Urinary bladder (tissue), 4 donors: ENCODE data around the gene GLRX2. TPM values are rescaled to one million over a fixed set of nuclear protein-coding genes. Genes with fewer than 3 reads are reported as not detected.

ENCODE experiments used
- DNase-seq: peaks from one replicate; pipeline ENCODE4 v3.0.0-alpha.2; 2015; ENCODE audit errors: extremely low spot score
- H3K27ac ChIP-seq: one replicate; pipeline ENCODE4 v1.5.1; 2013; ENCODE audit warnings: low read depth, mild to moderate bottlenecking, moderate library complexity
- H3K36me3 ChIP-seq: one replicate; pipeline ENCODE4 v1.6.1; 2013; ENCODE audit warnings: mild to moderate bottlenecking, moderate library complexity; ENCODE audit not compliant: insufficient read depth
- H3K4me1 ChIP-seq: one replicate; pipeline ENCODE4 v1.6.1; 2013; ENCODE audit warnings: mild to moderate bottlenecking, moderate library complexity; ENCODE audit not compliant: insufficient read depth
- H3K4me3 ChIP-seq: one replicate; pipeline ENCODE4 v1.5.1; 2013; ENCODE audit warnings: low read depth, low read length
- WGBS: extraction: QIAGEN DNeasy Blood & Tissue Kit; methylation state at CpG from one replicate; pipeline ENCODE4 v1.1.7; 2013; 5-methylcytosine and 5-hydroxymethylcytosine counted together
- polyA plus RNA-seq: library from polyadenylated mRNA; stranded (reverse); fragments of 200-250 nt; gene quantifications from one replicate; pipeline ENCODE4 v1.2.3, GENCODE V29; 2013
- total RNA-seq: library from RNA; depleted of rRNA; stranded (reverse); fragments of >200 nt; gene quantifications from one replicate; pipeline ENCODE4 v1.2.3, GENCODE V29; 2014
- donor health status: healthy with polysubstance abuse.
- donor health status: healthy.

The GLRX2 gene
- total RNA-seq = 11.2 TPM
- polyA plus RNA-seq = 11.8 TPM

GRCh38 chr1:193104907-193105820 lies at the start of gene GLRX2:
Gene GLRX2 (minus strand): TSS chr1:193105414. CDS start chr1:193105382, 32 bp downstream.
- peak; percentile 32 for DNase-seq
- Histone ChIP-seq H3K36me3 (no peaks in the 10 kb centered on the region), H3K4me1 (no peaks in the 10 kb centered on the region), H3K4me3 (peak within 1 kb of the TSS; percentile 80), H3K27ac (peak within 1 kb of the TSS; percentile 95)
- WGBS = under 1% methylated on average over 73 of the region's 73 CpGs

DNA sequence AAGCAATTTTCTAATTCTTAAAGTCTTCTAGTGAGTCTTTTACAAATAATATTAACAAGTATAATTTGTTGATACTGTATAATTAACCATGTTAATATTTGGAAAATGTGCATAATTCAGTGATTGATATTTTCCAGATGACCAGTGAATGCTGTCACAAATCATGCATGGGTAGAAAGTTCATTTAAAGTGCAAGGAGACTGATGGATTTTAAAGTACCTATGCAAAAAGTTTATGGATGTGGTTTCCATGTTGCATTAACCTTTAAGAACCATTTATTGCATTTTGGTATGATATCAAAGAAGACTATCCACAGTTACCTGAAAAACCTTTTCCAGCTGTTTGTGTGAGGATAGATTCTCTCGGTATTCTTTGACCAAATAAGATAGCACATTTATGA lies 39.8 kb upstream of the GLRX2 start:
- 64% methylated on average over 1 of the region's 1 CpG for WGBS
- Histone ChIP-seq H3K4me3 (no peak overlapping the region), H3K36me3 (peaks cover 4% of the 10 kb centered on the region), H3K27ac (no peak overlapping the region), H3K4me1 (no peaks in the 10 kb centered on the region)
- DNase-seq = no peak

DNA sequence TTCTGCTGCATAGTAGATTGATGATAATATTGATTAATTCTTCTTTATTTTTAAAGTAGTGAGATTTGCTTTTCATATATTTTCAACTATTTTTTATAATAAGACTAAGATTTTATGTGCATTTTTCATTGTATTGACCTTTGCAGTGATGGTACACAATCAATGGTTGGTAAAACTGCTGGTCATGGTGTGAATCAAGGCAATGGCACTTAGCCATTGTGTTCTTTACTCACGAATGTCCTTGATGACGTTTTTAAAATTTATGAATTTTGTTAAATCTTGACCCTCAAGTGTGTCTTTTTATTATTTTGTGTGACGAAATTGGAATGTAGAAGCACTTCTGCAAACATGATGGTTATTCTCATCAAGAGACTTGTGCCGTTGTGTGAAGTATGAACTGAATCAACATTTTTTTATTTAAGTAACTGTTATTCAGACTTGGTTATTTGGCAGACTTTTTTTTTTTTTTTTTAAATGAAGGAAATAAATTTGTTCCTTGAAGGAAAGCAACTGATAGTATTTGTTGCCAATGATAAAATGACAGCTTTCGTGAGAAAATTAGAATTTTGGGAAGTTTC lies 39.2 kb upstream of the GLRX2 start:
- Histone ChIP-seq H3K4me1 (no peaks in the 10 kb centered on the region), H3K27ac (no peak overlapping the region), H3K36me3 (peaks cover 4% of the 10 kb centered on the region), H3K4me3 (no peak overlapping the region)
- no peak for DNase-seq
- WGBS = 81% methylated on average over 5 of the region's 5 CpGs

DNA sequence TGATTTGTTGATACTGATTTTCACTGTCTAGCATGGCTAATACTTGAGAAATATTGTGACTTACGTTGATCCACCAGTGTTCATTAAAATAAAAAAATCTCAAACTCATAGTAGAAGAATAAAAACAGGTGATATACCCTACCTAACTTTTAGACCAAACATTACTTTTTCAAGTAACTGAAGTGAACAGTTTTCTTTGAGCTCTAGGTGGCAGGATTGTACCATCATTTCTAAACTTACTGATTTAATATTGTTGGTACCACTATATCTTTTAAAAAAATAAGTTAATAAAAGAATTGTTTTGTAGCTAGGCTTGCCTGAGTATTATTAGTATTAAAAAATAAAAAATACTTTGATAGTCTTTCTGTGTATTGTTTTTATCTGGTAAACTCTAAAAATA lies 38.1 kb upstream of the GLRX2 start:
- Histone ChIP-seq H3K27ac (no peak overlapping the region), H3K4me3 (no peak overlapping the region), H3K4me1 (no peaks in the 10 kb centered on the region), H3K36me3 (peaks cover 4% of the 10 kb centered on the region)
- WGBS = 80% methylated on average over 1 of the region's 1 CpG
- no peak for DNase-seq

DNA sequence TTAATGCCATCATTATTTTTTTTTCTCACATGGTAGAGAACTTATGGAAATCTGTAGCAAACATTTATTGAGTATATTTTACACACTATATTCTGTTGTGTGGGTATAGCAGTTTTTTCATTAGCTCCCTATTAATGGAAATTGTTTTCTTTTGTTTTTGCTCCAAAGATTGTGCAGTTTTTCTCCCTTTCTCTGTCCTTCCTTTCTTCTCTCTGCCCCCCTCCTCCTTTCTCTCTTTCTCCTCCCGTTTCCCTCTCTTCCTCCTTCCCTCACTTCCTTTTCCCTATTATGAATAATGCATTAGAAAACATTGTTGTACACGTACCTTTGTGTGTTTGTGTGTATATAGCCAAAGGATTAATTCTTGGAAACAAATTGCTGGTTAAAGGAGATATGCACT lies 37.2 kb upstream of the GLRX2 start:
- Histone ChIP-seq H3K4me3 (no peak overlapping the region), H3K36me3 (no peaks in the 10 kb centered on the region), H3K4me1 (no peaks in the 10 kb centered on the region), H3K27ac (no peak overlapping the region)
- 54% methylated on average over 2 of the region's 2 CpGs for WGBS
- DNase-seq = no peak

- DNase-seq = no peak
- WGBS = 73% methylated on average over 3 of the region's 3 CpGs
- H3K27ac ChIP-seq = no peak overlapping the region
- H3K36me3 ChIP-seq = no peaks in the 10 kb centered on the region
- H3K4me3 ChIP-seq = no peak overlapping the region
- H3K4me1 ChIP-seq = no peaks in the 10 kb centered on the region
These were observed 36.6 kb upstream of the GLRX2 start for GRCh38 chr1:193141804-193142203.

DNA sequence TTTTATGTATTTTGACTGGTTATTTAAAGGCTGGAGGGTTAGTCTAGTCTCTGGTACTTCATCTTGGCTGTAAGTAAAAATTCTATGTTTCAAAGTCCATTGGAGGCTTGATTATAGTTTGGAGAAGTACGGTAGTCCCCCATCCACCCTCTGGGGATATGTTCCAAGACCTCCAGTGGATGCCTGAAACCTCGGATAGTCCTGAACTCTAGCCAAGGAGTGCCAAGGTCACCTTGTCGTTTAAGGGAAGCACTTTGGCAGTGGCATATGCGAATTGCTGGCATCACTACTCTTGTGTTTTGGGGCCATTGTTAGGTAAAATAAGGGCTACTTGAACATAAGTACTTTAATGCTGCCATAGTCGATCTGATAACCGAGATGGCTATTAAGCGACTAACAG lies 35.0 kb upstream of the GLRX2 start:
- Histone ChIP-seq H3K4me1 (no peaks in the 10 kb centered on the region), H3K27ac (no peak overlapping the region), H3K4me3 (no peak overlapping the region), H3K36me3 (no peaks in the 10 kb centered on the region)
- 85% methylated on average over 7 of the region's 7 CpGs for WGBS
- DNase-seq = no peak

GRCh38 chr1:193131266-193131860 lies 26.1 kb upstream of the GLRX2 start:
- H3K36me3 ChIP-seq = no peaks in the 10 kb centered on the region
- no peaks in the 10 kb centered on the region for H3K4me1 ChIP-seq
- H3K27ac ChIP-seq = no peak overlapping the region
- 100% methylated on average over 2 of the region's 2 CpGs for whole genome bisulfite sequencing
- H3K4me3 ChIP-seq = no peak overlapping the region
- no peak for DNase-seq

GRCh38 chr1:193125369-193125768 lies 20.2 kb upstream of the GLRX2 start:
- H3K4me1 ChIP-seq = no peaks in the 10 kb centered on the region
- no peak overlapping the region for H3K4me3 ChIP-seq
- H3K36me3 ChIP-seq = no peaks in the 10 kb centered on the region
- 92% methylated on average over 6 of the region's 6 CpGs for WGBS
- no peak for DNase-seq
- no peak overlapping the region for H3K27ac ChIP-seq

DNA sequence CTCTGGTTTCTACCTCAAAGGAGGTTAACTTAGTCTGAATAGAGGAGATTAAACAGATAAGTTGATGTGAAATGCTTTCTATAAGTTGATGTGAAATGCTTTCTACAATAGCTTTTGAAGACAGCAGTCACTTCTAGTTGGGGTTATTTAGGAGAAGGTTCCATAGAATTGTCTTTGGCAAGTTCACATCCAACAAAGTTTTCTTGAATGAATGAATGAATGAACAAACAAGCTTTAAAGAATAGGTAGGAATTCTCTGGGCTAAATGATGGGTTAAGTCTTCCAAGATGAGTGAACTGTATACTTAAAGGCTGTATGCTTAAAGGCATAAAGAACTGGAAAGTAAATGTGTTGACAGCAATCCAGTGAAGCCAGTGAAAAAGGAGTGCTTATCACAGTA lies 18.5 kb upstream of the GLRX2 start:
- DNase-seq = no peak
- Histone ChIP-seq H3K4me1 (no peaks in the 10 kb centered on the region), H3K27ac (no peak overlapping the region), H3K36me3 (no peaks in the 10 kb centered on the region), H3K4me3 (no peak overlapping the region)

DNA sequence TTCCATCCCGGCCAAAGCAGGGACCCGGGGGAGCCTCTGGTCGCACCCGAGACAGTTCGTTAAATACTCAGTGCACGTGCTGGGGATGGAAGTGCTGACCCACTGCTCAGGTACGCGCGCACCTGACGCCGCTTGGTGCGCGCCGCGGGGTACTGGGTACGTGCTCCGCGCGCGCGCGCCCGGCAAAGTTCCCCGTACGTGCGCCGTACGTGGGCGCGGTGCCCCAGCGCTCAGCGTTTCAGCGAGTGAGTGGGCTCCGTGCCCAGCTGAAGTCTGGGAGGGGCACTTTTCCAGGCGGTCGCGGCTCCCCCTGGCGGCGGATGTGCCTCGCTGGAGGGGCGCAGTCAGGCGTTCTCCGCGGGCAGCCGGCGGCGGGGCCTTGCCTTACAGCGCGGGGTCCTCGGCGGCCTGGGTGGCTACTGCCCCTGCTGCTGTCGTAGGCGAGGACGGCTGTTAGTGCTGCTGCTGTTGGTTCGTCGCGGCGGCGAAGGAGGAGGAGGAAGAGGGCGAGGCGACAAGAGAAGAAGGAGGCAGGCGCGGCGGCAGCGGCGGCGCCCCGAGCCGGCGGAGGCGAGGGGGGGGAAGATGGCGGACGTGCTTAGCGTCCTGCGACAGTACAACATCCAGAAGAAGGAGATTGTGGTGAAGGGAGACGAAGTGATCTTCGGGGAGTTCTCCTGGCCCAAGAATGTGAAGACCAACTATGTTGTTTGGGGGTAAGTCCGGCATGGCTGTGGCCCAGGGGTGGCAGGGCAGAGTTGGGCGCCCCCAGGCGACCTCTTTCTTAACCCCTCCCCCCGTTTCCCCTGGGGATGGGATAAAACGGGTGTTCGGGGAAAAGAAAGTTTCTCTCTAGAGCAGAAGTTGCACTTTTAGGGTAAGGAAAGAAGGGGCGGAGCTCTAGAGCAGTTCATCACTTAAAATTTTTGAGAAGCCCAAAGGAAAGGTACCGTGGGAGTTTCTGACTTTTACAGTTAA lies 16.7 kb upstream of the GLRX2 start, which contains the start of gene CDC73:
CDC73 (plus strand) TSS at position 416 of the 978 bp plus-strand sequence; CDS start at position 586, 170 bp downstream.
- under 1% methylated on average over 85 of the region's 85 CpGs for WGBS

GRCh38 chr1:193120604-193121166 lies 15.5 kb upstream of the GLRX2 start:
- H3K27ac ChIP-seq = no peak overlapping the region
- WGBS = 77% methylated on average over 6 of the region's 6 CpGs
- H3K4me3 ChIP-seq = no peak overlapping the region
- no peaks in the 10 kb centered on the region for H3K36me3 ChIP-seq
- H3K4me1 ChIP-seq = no peaks in the 10 kb centered on the region
- no peak for DNase-seq

More for the DNA sequence above, 16.7 kb upstream of the GLRX2 start, which contains the start of gene CDC73:
- no peaks in the 10 kb centered on the region for H3K36me3 ChIP-seq
- H3K4me3 ChIP-seq = peak within 1 kb of the TSS; percentile 76
- H3K4me1 ChIP-seq = no peaks in the 10 kb centered on the region
- DNase-seq = peak; percentile 86
- H3K27ac ChIP-seq = peak within 1 kb of the TSS; percentile 88
